DOHH2 (cell line): ENCODE data around the gene RASD2.

Experiments used
- H3F3A ChIP-seq: fragments of 200-600 bp; sonication (generic), shearing (Covaris generic); 2 replicates; pipeline ENCODE4 v1.6.0; 2016; ENCODE audit warnings: antibody characterized with exemption, mild to moderate bottlenecking; ENCODE audit not compliant: control insufficient read depth, insufficient read depth
- H3K27ac ChIP-seq: fragments of 200-600 bp; sonication (generic); 2 replicates; pipeline ENCODE4 v1.5.1; 2014; ENCODE audit warnings: low read depth, mild to moderate bottlenecking, low read length, moderate library complexity
- H3K27me3 ChIP-seq: fragments of 200-600 bp; sonication (generic); 2 replicates; pipeline ENCODE4 v1.6.1; 2014; ENCODE audit warnings: mild to moderate bottlenecking, low read length, mixed read lengths; ENCODE audit not compliant: control insufficient read depth
- H3K36me3 ChIP-seq: fragments of 200-600 bp; sonication (generic); 2 replicates; pipeline ENCODE4 v1.6.1; 2014; ENCODE audit warnings: mild to moderate bottlenecking, low read length, moderate library complexity, mixed read lengths; ENCODE audit not compliant: control insufficient read depth
- H3K4me1 ChIP-seq: fragments of 200-600 bp; sonication (generic); 2 replicates; pipeline ENCODE4 v1.6.1; 2014; ENCODE audit warnings: mild to moderate bottlenecking, low read length, mixed read lengths; ENCODE audit not compliant: control insufficient read depth
- H3K4me2 ChIP-seq: fragments of 200-600 bp; sonication (generic); 2 replicates; pipeline ENCODE4 v1.6.0; 2014; ENCODE audit warnings: mild to moderate bottlenecking, low read length, moderate library complexity
- H3K4me3 ChIP-seq: fragments of 200-600 bp; sonication (generic); 2 replicates; pipeline ENCODE4 v1.5.1; 2014; ENCODE audit warnings: mild to moderate bottlenecking, low read length, mixed read lengths
- H3K79me2 ChIP-seq: fragments of 200-600 bp; sonication (generic); 2 replicates; pipeline ENCODE4 v1.6.1; 2014; ENCODE audit warnings: mild to moderate bottlenecking, low read length, mixed read lengths; ENCODE audit not compliant: control insufficient read depth
- H3K9me2 ChIP-seq: fragments of 200-600 bp; sonication (generic); replicated peaks from 2 replicates; pipeline ENCODE4 v1.6.1; 2014; ENCODE audit warnings: mild to moderate bottlenecking, low read length, mixed read lengths; ENCODE audit not compliant: control insufficient read depth
- H3K9me3 ChIP-seq: fragments of 200-600 bp; sonication (generic); 2 replicates; pipeline ENCODE4 v1.6.1; 2014; ENCODE audit warnings: antibody characterized with exemption, low read length, mixed read lengths; ENCODE audit not compliant: control insufficient read depth, insufficient read depth
- H4K20me1 ChIP-seq: fragments of 200-600 bp; sonication (generic); 2 replicates; pipeline ENCODE4 v1.6.0; 2014; ENCODE audit warnings: low read depth, mild to moderate bottlenecking, antibody characterized with exemption, low read length, moderate library complexity; ENCODE audit not compliant: control insufficient read depth, insufficient read depth
- CTCF ChIP-seq: fragments of 200-600 bp; sonication (generic); IDR thresholded peaks from one replicate; pipeline ENCODE4 v1.5.1; 2014; ENCODE audit warnings: antibody characterized with exemption, mild to moderate bottlenecking, low read depth, low read length; ENCODE audit not compliant: poor library complexity, severe bottlenecking
- EZH2phosphoT487 ChIP-seq: fragments of 200-600 bp; sonication (generic); IDR thresholded peaks from 2 replicates; pipeline ENCODE4 v1.6.1; 2017; ENCODE audit warnings: borderline replicate concordance, mild to moderate bottlenecking, antibody characterized with exemption, low read length, moderate library complexity, mixed read lengths

Gene RASD2

DNA sequence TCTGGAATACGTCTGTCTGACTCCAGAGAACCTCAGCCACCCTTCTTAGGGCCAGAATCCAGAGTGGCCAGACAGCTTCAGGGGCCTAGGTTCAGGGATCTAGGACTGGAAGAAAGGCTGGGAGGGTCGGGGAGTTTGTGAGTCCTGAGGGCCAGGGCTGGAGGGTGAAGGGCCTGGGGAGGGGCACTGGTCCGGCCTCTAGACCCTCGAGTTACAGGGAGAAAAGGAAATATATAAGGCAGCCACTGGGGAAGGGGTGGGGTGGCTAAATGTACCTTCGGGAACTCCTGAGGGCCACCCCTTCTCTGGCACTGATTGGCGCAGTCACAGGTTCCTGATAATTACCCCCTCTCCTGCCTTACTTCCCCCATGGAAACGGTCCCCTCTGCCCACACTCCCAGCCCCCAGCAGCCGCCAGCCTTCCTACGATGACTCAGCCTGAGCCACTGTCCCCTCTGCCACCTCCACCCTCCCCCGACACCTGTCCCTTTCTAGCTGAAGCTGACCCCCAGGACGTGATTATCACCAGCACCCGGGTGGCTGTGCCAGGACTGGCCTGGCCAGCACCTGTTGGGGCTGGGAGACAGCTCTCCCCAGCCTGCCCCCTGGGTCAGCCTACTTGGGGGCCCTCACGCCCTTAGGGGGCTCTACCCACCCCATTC, 50.1 kb downstream of the RASD2 start:
- Histone ChIP-seq H3K27ac (no peak overlapping the region), H3K4me1 (no peaks in the 10 kb centered on the region), H3K9me3 (no peaks in the 10 kb centered on the region), H3K79me2 (no peaks in the 10 kb centered on the region), H3K27me3 (peaks cover 11% of the 10 kb centered on the region; the same call in 1 of the 2 replicates), H3F3A (no peaks in the 10 kb centered on the region), H3K4me3 (no peak overlapping the region), H3K4me2 (no peak overlapping the region), H3K9me2 (no peaks in the 10 kb centered on the region), H3K36me3 (no peaks in the 10 kb centered on the region), H4K20me1 (no peaks in the 10 kb centered on the region)
- no peak for TF ChIP-seq CTCF
- no peak for TF ChIP-seq EZH2phosphoT487

GRCh38 chr22:35591714-35592417, 51.2 kb downstream of the RASD2 start:
- H3K4me2 ChIP-seq: no peak overlapping the region
- no peak overlapping the region for H3K4me3 ChIP-seq
- H3F3A ChIP-seq: no peaks in the 10 kb centered on the region
- H3K27me3 ChIP-seq: peaks cover 11% of the 10 kb centered on the region; the same call in 1 of the 2 replicates
- H3K79me2 ChIP-seq: no peaks in the 10 kb centered on the region
- TF ChIP-seq CTCF: no peak
- TF ChIP-seq EZH2phosphoT487: no peak
- no peaks in the 10 kb centered on the region for H3K9me2 ChIP-seq
- H3K9me3 ChIP-seq: no peaks in the 10 kb centered on the region
- H3K36me3 ChIP-seq: no peaks in the 10 kb centered on the region
- H3K27ac ChIP-seq: no peak overlapping the region
- no peaks in the 10 kb centered on the region for H4K20me1 ChIP-seq
- no peaks in the 10 kb centered on the region for H3K4me1 ChIP-seq

GRCh38 chr22:35592418-35592967, 51.9 kb downstream of the RASD2 start:
- Histone ChIP-seq H3K27ac (no peak overlapping the region), H3F3A (no peaks in the 10 kb centered on the region), H3K9me2 (no peaks in the 10 kb centered on the region), H3K4me2 (no peak overlapping the region), H4K20me1 (no peaks in the 10 kb centered on the region), H3K9me3 (no peaks in the 10 kb centered on the region), H3K4me1 (no peaks in the 10 kb centered on the region), H3K79me2 (no peaks in the 10 kb centered on the region), H3K27me3 (peaks cover 11% of the 10 kb centered on the region; the same call in 1 of the 2 replicates), H3K36me3 (no peaks in the 10 kb centered on the region), H3K4me3 (no peak overlapping the region)
- TF ChIP-seq EZH2phosphoT487: no peak
- TF ChIP-seq CTCF: no peak
